Stimulated activated CD8-positive, alpha-beta memory T cell treated with anti-CD3 and anti-CD28 coated beads, Interleukin-7, amount 100 ng/mL, for 48 hours (primary cell): ENCODE results near the gene CD200R1.
"Not testable (repeated sequence)": the region's sequence is repeated elsewhere in the genome, so short reads cannot be mapped to it uniquely, and the experiment has no call there.

Experiments used
- DNase-seq, 2 donors: peaks; one replicate each; pipeline ENCODE4 v3.0.0-alpha.2; 2020; ENCODE audit warnings: low read depth in 1 of 2; ENCODE audit errors: extremely low read depth in 1 of 2

CD200R1 gene

GRCh38 chr3:112976001-112976400, 1.1 kb upstream of the CD200R1 start:
- DNase-seq, result no peak

DNA sequence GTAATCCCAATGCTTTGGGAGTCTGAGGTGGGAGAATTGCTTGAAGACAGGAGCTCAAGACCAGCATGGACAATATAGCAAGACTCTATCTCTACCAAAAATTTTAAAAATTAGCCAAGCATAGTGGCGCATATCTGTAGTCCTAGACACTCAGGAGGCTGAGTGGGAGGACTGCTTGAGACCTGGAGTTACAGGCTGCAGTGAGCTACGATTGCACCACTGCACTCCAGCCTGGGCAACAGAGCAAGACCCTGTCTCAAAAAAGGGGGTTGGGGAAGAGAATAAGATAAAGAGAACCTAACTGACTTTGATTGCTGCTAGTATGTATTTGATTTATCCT, 755 bp downstream of the CD200R1 start:
- DNase-seq, result no peak

DNA sequence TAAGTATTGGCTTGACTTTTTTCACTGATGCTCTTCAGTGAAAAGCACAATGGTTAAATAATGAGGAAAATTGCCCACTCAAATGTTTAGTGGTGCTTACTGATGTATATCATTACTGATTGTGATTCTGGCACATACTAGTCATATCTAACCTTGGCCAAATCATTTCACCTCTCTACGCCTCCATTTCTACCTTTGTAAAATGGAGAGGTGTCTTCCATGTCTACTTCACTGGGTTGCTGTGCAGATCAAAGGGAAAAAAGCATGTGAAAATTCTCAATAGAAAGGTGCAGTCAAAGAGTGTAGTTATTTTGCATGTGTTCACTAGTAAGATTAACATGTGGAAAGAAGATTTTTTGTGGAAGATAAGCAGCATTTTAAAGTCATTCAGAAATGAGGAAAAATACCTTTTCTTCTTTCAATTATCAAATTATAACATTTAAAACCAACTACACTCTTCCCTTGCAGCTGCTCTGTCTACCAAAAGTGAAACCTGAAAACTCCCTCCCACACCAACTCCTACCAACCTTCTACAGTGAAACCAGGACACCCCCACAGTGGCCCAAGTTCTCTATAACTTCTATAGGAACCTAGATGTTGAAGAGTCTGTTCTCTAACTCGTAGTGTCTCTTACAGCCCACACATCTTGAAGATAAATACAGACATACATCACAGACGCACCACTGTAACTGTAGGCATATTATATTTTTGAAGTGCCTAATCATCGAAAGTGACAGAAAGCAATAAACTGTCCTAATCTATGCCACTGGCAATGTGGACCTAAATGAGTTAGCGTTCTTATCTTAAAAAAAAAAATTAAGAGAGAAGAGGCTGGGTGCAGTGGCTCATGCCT, 1.4 kb downstream of the CD200R1 start:
- DNase-seq, result peak in 1 of 2 donors; percentile 55

DNA sequence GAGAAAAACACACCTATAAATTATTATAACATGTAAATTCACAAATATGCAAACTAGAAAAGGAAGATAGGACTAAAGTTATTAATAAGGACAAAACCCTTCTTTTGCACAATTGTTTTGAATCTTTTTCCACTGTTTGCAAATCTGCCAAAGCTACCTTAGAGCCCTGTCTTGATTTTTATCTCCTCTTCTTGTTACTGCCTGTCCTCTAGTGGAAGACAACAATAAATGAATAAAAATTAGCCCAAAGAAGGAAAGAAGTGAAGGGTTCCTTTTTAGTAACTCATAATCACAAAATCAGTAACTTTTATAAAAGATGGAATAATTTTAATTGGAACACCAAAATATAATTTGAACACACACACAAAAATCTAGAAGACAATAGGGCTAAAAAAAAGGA, 2.7 kb downstream of the CD200R1 start:
- DNase-seq, result no peak

- no peak for DNase-seq
These were observed 7.1 kb downstream of the CD200R1 start for GRCh38 chr3:112967828-112968227.

GRCh38 chr3:112967425-112967824, 7.5 kb downstream of the CD200R1 start:
- DNase-seq, result no peak

- DNase-seq, result no peak
These were observed 8.3 kb downstream of the CD200R1 start for GRCh38 chr3:112966633-112967032.

GRCh38 chr3:112965656-112966055, 9.2 kb downstream of the CD200R1 start:
- DNase-seq, result no peak

- no peak for DNase-seq
These were observed 11.2 kb downstream of the CD200R1 start for GRCh38 chr3:112963683-112964082.

GRCh38 chr3:112958811-112959560, 15.9 kb downstream of the CD200R1 start:
- DNase-seq, result no peak

- no peak for DNase-seq
These were observed 18.6 kb downstream of the CD200R1 start for GRCh38 chr3:112956351-112956750.

GRCh38 chr3:112948346-112948838, 26.5 kb downstream of the CD200R1 start:
- no peak for DNase-seq

DNA sequence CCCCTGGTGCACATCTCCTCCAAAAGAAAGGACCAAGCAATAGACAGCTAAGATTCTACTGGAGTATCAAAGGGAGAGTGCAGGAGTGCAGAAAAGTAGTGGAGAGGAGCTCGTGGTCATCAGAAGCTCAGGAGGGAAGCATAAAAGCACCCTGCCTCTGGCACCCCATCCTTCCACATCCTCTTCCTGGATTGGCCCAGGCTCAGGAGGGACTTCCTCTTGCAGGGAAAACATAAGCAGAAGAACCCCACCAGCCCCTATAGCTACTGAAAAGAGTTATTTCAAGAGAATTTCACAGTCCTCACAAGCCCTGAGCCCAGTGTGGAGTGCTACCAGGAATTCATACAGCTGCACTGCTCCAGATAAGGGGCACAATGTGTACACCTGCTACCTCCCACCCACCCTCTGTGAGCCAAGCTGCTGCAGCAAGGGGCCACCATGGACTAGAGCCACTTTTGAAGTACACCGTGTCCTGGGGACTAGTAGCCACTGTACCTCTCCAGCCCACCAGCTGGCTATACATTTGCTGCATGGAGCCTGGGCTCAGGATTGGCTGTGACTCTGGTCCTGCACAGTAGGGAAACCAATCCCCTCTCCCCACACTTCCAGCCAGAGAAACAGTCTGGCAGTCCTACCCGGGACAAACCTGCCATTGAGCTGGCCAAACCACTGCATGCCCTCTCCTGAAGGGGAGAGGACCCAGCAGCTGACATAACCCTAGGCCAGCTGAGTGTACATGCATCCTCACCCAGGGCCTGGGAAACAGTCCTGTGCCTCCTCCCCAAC, 43.0 kb downstream of the CD200R1 start:
- DNase-seq, result no peak

GRCh38 chr3:112930771-112931170, 44.1 kb downstream of the CD200R1 start:
- no peak for DNase-seq

DNA sequence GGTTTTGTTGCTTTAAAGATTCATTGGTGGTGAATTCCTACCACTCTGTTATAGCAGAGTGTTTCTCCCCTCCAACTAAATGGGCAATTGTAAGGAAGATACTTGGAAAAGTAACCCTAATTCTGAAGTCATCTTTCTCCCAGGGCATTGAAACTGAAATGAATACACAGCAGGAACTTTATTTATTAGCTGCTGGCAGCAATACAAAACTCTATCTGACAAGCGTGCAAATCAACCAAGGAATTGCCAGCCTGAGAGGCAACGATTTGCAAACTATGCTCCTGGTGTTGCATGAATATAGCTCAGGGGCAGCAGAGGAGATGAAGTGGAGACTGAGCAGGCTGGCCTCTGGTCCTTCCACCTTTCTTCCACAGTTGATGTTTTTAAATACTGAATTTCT, 48.9 kb downstream of the CD200R1 start:
- no peak for DNase-seq

DNA sequence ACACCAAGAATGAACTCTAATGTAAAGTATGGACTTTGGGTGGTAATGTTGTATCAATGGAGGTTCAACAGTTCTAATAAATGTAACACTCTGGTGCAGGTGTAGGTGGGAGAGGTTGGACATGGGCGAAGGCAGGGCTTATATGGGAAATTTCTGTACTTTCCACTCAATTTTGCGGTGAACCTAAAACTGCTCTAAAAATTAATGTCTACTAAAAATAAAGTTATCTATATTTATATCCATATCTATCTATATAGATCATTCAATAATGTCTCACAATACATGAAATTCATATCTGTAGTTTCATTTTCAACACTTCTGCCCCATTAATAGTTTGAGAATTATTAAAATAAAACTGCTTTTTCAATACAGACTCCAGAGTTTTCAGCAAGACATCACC, 49.3 kb downstream of the CD200R1 start:
- DNase-seq, result no peak

GRCh38 chr3:112919541-112919940, 55.4 kb downstream of the CD200R1 start:
- DNase-seq, result not testable (repeated sequence)

DNA sequence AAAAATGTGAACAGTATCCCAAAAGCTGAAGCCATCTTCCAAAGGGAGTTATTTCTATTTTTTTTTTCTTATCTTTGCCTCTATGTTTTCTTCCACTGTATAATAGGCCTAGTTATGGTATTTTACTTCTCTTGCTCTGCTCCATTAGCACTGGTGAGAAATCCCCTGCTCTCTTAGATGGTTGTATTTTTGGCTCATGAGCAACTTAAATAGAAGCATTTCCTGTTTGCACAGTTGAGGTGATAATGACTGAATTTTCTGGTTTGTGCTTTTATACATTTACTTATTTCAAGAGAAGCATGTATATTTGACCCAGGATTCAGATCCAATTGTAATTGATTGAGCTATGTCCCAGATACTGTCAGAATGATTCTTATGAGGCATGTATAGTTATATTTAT, 66.7 kb downstream of the CD200R1 start:
- DNase-seq, result no peak

- no peak for DNase-seq
These were observed 70.1 kb downstream of the CD200R1 start for GRCh38 chr3:112904786-112905185.

GRCh38 chr3:112900113-112900512, 74.8 kb downstream of the CD200R1 start:
- DNase-seq, result no peak

DNA sequence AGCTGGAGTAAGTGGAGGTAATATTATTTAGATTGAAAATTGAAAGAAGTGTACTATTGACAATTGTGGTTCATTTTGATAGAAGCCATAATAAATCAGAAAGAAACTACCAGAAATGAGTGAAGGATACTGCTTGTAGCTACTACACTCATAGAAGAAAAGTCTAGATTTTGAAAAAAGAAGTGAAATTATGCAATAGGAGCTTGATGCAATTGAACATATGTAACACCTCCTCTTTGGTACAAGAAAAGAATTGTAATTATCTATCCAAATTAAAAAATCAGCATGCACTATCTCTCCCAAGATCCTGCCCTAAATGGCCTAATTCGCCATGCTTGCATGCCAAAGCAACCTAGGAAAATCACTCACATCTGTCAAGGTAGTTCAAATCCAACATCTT, 77.1 kb downstream of the CD200R1 start:
- DNase-seq, result no peak
